Stimulated activated CD4-positive, alpha-beta T cell treated with anti-CD3 and anti-CD28 coated beads, Interleukin-1b, Interleukin-23, amount 100 ng/mL, for 4 hours (primary cell): Measurements from ENCODE around the gene SLC49A4.
"Not testable (repeated sequence)": the region's sequence is repeated elsewhere in the genome, so short reads cannot be mapped to it uniquely, and the experiment has no call there.

Experiments used
- DNase-seq, 2 donors: peaks; one replicate each; pipeline ENCODE4 v3.0.0-alpha.2; 2020; ENCODE audit warnings: low read depth in 2 of 2

The SLC49A4 gene

GRCh38 chr3:122794779-122795673 lies at the start of gene SLC49A4:
Gene SLC49A4, plus strand, starts transcription at chr3:122795069. Its CDS starts 124 bp downstream, at chr3:122795193.
- peak; percentile 33 to 63 for DNase-seq

- DNase-seq = no peak
These were observed 49.4 kb upstream of the SLC49A4 start for GRCh38 chr3:122745369-122746021.

- DNase-seq = not testable (repeated sequence)
These were observed 47.6 kb upstream of the SLC49A4 start for GRCh38 chr3:122747295-122747694.

- DNase-seq = no peak
These were observed 46.5 kb upstream of the SLC49A4 start for GRCh38 chr3:122748347-122748746.

- DNase-seq = peak in 1 of 2 donors; percentile 13
These were observed 39.9 kb upstream of the SLC49A4 start for GRCh38 chr3:122754929-122755328.

GRCh38 chr3:122755491-122755890 lies 39.4 kb upstream of the SLC49A4 start:
- no peak for DNase-seq

- no peak for DNase-seq
These were observed 35.9 kb upstream of the SLC49A4 start for GRCh38 chr3:122758877-122759560.

GRCh38 chr3:122760453-122761271 lies 34.2 kb upstream of the SLC49A4 start:
- DNase-seq = no peak

- DNase-seq = no peak
These were observed 28.4 kb upstream of the SLC49A4 start for GRCh38 chr3:122766430-122766829.

GRCh38 chr3:122767540-122768372 lies 27.1 kb upstream of the SLC49A4 start:
- no peak for DNase-seq

- DNase-seq = no peak
These were observed 24.2 kb upstream of the SLC49A4 start for GRCh38 chr3:122770521-122771202.

- DNase-seq = no peak
These were observed 22.0 kb upstream of the SLC49A4 start for GRCh38 chr3:122772827-122773226.

- DNase-seq = no peak
These were observed 20.8 kb upstream of the SLC49A4 start for GRCh38 chr3:122773944-122774509.

- no peak for DNase-seq
These were observed 20.3 kb upstream of the SLC49A4 start for GRCh38 chr3:122774564-122774963.

- no peak for DNase-seq
These were observed 18.0 kb upstream of the SLC49A4 start for GRCh38 chr3:122776675-122777468.

GRCh38 chr3:122777563-122777962 lies 17.3 kb upstream of the SLC49A4 start:
- DNase-seq = no peak

GRCh38 chr3:122782804-122783203 lies 12.1 kb upstream of the SLC49A4 start:
- no peak for DNase-seq

- DNase-seq = no peak
These were observed 10.4 kb upstream of the SLC49A4 start for GRCh38 chr3:122784436-122784835.

- DNase-seq = no peak
These were observed 9.6 kb upstream of the SLC49A4 start for GRCh38 chr3:122785231-122785630.
